Activated CD4-positive, alpha-beta T cell treated with anti-CD3 and anti-CD28 coated beads, Interleukin-2, Interleukin-4, amounts not matched to agents 100 ng/mL and 50 ng/mL, durations not matched to agents 16 hours and 8 hours (primary cell): ENCODE data around the gene GNB2.
A peak's percentile ranks its signal among the peaks of the same experiment; 100 is the strongest.
"Not testable (repeated sequence)": the region's sequence is repeated elsewhere in the genome, so short reads cannot be mapped to it uniquely, and the experiment has no call there.

Experiments
- DNase-seq: peaks from one replicate; pipeline ENCODE4 v3.0.0-alpha.2; 2020; ENCODE audit warnings: low spot score

Gene GNB2

DNA sequence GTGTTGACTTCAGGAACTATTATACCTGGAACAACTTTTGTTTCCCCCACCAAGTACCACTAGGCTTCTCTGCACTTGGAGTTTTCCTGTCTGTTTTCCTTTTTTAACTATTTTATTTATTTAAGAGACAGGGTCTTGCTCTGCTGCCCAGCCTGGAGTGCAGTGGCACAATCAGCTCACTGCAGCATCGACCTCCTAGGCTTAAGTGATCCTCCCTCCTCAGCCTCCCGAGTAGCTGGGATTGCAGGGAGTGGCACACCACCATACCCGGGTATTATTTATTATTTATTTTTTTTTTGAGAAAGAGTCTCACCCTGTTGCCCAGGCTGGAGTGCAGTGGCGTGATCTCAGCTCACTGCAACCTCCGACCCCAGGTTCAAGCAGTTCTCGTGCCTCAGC, 22.6 kb downstream of the GNB2 start:
- DNase-seq: no peak

DNA sequence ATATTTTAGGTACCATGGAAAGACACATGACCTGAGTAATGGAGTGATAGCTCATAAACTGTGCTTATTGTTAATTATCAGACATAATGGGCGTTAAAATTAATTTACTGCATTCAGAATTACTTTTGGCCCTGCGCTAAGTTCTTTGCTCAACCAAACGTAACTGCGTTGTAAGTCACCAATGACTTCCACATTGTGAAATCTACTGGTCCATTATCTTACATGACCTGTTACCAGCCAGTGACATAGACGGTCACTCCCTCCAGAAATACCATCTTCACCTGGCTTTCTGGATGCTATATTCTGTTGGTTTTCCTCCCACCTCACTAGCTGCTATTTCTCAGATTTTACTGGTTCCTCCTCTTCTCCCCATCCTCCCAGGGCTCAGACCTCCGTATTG, 25.5 kb downstream of the GNB2 start:
- no peak for DNase-seq

DNA sequence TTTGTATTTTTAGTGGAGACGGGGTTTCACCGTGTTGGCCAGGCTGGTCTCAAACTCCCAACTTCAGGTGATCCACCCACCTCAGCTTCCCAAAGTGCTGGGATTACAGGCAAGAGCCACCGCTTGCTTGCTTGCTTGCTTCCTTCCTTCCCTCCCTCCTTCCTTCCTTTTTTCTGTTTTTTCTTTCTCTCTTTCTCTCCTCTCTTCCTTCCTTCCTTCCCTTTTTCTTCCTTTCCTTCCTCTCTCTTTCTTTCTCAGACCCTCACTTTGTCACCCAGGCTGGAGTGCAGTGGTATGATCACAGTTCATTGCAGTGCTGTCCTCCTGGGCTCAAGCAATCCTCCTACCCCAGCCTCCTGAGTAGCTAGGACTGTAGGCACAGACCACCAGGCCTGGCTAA, 27.5 kb downstream of the GNB2 start:
- not testable (repeated sequence) for DNase-seq

DNA sequence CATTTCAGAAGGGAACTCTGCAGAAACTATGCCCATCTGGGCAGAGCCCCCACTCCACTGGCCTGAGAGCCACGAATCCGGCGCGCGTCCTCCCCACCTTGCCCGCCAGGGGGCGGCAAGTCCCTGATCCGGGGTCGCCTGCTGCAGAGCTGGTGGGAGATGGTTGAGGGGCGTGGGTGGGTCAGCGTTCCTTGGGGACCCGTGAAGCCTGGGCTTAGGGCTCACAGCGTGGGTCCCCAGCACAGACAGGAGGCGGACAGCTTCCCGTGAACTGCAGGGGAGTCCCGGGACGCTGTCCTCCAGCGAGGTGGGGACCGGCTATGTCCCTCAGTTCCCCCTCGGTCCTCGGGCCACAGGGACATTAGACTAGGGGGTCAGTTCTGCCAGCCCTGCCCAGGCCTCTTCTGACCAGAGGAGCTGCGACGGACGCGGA, 31.8 kb downstream of the GNB2 start:
- peak; percentile 82 for DNase-seq

DNA sequence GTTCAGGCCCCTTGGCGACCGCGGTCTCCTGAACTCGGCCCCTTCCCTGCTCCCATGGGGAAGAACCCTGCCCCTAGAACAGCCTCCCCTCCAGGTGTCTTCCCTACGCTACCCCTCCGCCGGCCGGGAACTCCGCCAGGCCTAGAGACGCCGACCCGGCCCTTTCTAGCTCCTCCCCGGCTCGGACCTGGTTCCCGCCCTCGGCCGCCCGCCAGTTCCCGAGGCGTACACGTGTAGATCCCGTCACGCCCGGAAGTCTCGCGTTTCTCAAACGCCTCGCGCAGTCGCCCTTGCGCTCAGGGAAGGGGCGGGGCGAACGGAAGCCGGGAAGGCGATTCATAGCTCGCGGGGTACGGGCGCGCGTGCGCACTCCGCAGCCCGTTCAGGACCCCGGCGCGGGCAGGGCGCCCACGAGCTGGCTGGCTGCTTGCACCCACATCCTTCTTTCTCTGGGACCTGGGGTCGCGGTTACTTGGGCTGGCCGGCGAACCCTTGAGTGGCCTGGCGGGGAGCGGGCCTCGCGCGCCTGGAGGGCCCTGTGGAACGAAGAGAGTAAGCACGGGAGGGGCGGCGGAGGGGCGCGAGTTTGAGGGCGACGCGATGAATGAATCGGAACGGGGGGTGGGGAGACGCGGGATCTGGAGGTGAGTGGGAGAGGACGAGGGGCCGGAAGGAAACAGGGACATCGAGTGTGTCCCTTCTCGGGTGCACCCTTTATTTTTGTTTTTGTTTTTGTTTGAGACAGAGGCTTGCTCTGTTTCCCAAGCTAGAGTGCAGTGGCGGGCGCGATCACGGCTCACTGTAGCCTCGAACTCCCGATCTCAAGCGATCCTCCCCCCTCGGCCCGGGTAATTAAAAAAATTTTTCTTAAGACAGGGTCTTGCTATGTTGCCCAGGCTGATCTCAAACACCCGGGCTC, 32.5 kb downstream of the GNB2 start, which contains the start of gene POP7:
TSS of gene POP7 (plus strand) at position 369 of the 919 bp plus-strand sequence. CDS start 710 bp downstream, outside the sequence.
- peak; percentile 99 for DNase-seq

DNA sequence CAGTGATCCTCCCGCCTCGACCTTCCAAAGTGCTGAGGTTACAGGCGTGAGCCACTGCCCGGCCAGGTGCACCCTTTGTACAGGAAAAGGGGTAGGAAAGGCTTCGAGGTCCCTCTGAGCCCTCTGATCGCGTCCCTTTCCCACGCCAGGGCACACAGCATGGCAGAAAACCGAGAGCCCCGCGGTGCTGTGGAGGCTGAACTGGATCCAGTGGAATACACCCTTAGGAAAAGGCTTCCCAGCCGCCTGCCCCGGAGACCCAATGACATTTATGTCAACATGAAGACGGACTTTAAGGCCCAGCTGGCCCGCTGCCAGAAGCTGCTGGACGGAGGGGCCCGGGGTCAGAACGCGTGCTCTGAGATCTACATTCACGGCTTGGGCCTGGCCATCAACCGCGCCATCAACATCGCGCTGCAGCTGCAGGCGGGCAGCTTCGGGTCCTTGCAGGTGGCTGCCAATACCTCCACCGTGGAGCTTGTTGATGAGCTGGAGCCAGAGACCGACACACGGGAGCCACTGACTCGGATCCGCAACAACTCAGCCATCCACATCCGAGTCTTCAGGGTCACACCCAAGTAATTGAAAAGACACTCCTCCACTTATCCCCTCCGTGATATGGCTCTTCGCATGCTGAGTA, 33.3 kb downstream of the GNB2 start:
- no peak for DNase-seq

DNA sequence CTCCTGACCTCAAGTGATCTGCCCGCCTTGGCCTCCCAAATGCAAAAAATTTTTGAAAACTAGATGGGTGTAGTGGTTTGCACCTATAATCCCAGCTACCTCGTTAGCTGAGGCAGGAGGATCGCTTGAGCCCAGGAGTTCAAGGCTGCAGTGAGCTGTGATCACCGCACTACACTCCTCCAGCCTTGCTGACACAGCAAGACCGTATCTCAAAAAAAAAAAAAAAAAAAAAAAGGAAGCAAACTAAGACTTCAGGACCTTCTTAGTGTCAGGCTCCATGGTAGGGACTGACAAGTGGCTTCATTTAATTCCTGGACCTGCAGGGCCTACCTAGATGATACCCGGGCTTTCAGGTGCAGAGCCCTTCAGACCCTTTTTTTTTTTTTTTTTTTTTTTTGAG, 34.9 kb downstream of the GNB2 start:
- DNase-seq: no peak

DNA sequence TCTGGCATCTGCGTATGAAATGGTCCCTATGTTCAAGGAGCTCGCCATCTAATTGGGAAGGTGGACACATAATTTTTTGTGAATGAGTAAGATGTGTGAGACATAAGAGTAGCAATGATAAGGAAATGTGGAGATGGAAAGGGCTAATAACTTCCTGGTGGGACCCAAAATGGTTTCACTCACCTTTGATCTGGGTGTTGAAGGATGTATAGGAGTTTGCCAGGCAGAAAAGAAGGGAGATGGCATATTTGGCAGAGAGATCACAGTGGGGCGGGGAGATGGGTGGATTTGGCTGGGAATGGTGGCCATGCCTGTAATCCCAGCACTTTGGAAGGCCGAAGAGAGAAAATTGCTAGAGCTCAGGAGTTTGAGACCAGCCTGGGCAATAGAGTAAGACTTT, 36.9 kb downstream of the GNB2 start:
- DNase-seq: no peak

DNA sequence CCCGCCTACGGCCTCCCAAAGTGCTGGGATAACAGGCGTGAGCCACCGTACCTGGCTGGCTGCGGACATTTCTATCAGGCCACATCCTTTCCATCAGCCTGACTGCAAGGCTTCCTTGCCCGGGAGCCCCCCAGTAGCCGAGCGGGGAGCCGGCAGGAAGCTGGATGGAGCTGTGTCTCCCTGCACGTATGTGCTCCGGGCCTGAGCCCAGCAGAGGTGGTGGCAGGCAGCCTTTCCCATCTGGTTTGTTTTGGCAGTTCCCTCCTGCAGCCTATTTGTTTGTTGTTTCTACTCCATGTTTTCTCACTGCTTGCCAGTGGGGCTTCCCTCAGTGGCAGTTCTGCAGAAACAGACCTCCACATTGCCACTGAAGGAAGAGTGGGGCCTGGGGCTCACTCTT, 37.8 kb downstream of the GNB2 start:
- no peak for DNase-seq

DNA sequence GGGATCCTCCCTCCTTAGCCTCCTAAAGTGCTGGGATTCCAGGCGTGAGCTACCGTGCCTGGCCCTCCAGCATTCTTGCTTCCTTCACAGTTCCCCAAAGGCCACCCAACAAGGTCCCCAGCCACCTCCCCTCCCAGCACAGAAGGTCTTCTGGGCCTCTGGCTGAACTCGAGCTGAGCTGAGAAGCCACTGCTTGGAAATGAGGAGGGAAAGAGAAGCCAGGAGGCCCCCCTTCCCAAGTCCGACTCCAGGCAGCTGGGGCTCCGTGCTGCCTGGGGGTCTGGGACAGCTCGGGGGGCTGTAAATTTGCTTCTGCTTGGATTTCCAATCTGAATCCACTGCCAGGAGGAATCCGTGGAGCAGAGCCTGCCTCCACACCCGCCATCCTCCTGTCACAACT, 41.2 kb downstream of the GNB2 start:
- DNase-seq: no peak

DNA sequence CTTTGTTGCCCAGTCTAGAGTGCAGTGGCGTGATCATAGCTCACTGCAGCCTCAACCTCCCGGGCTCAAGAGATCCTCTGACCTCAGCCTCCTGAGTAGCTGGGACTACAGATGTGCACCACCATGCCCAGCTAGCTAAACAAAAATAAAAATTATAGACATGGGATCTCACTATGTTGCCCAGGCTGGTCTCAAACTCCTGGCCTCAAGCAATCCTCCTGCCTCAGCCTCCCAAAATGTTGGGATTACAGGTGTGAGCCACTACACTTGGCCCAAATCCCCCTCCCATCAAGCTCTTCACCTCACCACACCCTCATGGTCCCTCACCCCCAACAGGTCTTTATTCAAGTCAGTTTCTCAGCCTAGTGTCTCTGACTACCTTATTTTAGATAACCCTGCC, 43.5 kb downstream of the GNB2 start:
- not testable (repeated sequence) for DNase-seq

DNA sequence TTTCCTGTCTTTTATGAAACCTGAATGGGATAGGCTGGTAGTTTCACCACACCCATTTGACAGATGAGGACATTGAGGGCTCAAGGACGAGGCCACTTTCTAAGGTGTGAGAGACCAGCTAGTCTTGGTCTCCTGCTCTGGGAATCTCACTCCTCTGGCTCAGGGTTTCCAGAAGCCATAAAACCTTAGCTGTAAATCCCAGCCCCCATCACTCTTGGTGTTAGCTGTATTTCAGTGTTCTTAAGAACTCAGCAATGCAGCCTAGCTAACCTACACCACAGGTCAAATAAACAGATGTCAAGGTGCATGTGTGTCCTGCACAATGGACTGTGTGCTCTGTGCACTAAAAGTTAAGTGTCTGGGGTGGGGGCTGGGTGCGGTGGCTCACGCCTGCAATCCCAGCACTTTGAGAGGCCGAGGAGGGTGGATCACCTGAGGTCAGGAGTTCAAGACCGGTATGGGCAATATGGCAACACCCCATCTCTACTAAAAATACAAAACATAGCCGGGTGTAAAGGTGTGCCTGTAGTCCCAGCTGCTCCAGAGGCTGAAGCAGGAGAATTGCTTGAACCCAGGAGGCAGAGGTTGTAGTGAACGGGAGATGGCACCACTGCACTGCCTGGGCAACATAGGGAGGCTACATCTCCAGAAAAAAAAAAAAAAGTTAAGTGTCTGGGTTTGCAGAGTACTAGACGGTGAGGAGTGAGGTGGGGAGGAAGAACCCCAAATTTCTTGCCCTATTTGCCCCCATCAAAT, 46.2 kb downstream of the GNB2 start:
- DNase-seq: no peak

DNA sequence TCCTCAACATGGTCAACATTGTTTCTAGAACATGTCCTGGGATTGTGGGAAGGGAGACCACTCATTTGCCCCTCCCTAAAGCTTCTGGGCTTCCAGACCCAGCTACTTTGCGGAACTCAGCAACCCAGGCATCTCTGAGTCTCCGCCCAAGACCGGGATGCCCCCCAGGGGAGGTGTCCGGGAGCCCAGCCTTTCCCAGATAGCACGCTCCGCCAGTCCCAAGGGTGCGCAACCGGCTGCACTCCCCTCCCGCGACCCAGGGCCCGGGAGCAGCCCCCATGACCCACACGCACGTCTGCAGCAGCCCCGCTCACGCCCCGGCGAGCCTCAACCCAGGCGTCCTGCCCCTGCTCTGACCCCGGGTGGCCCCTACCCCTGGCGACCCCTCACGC, 46.7 kb downstream of the GNB2 start, which contains the start of gene EPO:
TSS of gene EPO (plus strand) at position 190 of the 392 bp plus-strand sequence. CDS start 513 bp downstream, outside the sequence.
- no peak for DNase-seq

DNA sequence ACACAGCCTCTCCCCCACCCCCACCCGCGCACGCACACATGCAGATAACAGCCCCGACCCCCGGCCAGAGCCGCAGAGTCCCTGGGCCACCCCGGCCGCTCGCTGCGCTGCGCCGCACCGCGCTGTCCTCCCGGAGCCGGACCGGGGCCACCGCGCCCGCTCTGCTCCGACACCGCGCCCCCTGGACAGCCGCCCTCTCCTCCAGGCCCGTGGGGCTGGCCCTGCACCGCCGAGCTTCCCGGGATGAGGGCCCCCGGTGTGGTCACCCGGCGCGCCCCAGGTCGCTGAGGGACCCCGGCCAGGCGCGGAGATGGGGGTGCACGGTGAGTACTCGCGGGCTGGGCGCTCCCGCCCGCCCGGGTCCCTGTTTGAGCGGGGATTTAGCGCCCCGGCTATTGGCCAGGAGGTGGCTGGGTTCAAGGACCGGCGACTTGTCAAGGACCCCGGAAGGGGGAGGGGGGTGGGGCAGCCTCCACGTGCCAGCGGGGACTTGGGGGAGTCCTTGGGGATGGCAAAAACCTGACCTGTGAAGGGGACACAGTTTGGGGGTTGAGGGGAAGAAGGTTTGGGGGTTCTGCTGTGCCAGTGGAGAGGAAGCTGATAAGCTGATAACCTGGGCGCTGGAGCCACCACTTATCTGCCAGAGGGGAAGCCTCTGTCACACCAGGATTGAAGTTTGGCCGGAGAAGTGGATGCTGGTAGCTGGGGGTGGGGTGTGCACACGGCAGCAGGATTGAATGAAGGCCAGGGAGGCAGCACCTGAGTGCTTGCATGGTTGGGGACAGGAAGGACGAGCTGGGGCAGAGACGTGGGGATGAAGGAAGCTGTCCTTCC, 47.3 kb downstream of the GNB2 start:
- no peak for DNase-seq

DNA sequence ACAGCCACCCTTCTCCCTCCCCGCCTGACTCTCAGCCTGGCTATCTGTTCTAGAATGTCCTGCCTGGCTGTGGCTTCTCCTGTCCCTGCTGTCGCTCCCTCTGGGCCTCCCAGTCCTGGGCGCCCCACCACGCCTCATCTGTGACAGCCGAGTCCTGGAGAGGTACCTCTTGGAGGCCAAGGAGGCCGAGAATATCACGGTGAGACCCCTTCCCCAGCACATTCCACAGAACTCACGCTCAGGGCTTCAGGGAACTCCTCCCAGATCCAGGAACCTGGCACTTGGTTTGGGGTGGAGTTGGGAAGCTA, 47.9 kb downstream of the GNB2 start:
- DNase-seq: no peak

DNA sequence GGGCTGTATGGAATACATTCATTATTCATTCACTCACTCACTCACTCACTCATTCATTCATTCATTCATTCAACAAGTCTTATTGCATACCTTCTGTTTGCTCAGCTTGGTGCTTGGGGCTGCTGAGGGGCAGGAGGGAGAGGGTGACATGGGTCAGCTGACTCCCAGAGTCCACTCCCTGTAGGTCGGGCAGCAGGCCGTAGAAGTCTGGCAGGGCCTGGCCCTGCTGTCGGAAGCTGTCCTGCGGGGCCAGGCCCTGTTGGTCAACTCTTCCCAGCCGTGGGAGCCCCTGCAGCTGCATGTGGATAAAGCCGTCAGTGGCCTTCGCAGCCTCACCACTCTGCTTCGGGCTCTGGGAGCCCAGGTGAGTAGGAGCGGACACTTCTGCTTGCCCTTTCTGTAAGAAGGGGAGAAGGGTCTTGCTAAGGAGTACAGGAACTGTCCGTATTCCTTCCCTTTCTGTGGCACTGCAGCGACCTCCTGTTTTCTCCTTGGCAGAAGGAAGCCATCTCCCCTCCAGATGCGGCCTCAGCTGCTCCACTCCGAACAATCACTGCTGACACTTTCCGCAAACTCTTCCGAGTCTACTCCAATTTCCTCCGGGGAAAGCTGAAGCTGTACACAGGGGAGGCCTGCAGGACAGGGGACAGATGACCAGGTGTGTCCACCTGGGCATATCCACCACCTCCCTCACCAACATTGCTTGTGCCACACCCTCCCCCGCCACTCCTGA, 49.1 kb downstream of the GNB2 start:
- no peak for DNase-seq

DNA sequence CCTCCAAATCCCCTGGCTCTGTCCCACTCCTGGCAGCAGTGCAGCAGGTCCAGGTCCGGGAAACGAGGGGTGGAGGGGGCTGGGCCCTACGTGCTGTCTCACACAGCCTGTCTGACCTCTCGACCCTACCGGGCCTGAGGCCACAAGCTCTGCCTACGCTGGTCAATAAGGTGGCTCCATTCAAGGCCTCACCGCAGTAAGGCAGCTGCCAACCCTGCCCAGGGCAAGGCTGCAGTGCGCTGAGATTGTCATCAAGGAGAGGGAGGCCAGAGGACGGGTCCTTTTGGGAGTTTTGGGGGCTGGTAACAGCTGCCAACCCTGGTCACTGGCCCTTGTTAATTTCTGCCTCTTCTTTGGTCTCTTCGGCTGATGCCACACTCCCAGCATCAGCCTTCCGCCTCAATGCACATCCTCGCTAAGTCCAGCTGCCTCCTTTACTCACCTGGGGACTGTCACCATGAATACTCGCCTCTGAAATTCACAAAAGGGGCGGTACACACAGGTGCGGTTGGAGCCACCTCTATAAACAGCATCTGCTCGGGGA, 50.3 kb downstream of the GNB2 start:
- DNase-seq: no peak

DNA sequence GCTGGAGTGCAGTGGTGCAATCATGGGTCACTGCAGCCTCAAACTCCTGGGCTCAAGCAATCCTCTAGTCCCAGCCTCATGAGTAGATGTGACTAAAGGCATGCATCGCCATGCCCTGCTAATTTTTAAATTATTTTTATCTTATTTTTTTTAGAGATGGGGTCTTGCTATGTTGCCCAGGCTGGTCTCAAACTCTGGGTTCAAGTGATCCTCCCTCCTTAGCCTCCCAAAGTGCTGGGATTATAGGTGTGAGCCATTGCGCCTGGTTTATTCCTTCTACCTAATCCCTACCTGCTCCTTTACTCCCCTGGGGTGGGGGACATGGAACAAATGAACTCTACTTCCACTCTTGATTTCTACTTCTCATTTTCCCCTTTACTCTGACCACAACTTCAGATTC, 50.8 kb downstream of the GNB2 start:
- not testable (repeated sequence) for DNase-seq

DNA sequence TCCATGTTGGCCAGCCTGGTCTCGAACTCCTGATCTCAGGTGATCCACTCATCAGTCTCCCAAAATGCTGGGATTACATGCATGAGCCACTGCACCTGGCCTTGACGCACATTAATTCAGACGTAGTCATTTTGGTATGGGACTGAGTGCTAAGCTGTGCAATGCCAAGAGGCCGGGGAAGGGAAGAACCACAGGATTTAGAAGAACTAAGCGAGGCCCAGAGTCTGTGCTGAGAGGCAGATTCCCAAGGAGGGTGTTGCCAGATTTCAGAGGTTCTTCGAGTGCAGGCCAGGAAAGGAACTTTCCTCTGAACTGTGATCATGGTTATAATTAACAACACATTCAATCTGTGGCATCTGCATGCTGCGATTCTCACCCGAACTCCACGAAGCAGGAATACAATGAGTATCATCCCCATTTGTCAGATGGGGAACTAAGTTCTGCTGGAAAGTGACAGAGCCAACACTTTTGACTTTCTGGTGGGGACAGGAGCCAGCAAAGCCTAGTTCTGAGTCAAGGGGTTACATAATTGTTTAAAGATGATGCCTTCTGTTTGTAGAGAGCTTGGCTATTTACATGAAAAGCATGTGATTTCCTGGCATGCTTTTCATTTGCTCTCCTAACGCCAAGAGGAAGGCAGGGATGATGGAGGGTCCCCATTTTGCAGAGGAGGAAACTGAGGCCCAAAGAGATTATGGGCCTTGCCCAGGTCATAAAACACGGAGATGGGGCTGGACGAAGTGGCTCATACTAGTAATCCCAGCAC, 53.6 kb downstream of the GNB2 start:
- no peak for DNase-seq

DNA sequence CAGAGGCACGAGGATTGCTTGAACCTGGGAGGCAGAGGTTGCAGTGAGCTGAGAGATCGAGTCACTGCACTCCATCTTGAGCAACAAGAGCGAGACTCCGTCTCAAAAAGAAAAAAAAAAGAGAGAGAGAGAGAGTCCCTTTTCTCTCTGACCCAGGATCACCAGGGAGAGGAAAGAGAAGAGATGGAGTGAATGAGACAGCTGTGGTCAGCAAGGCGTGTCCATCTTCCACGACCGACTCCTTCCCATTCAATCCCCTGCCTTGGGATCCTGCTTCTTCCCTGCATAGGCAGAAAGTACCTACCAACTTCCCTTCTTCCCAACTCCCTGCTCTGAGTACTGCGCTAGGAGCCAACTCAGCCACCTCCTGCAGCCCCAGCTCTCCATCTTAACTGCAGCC, 54.7 kb downstream of the GNB2 start:
- DNase-seq: no peak
